GM12892 (cell line): ENCODE measurements around the gene KCTD20.
"Not testable (repeated sequence)": the region's sequence is repeated elsewhere in the genome, so short reads cannot be mapped to it uniquely, and the experiment has no call there.

Source experiments
- DNase-seq: peaks from one replicate; pipeline ENCODE4 v3.0.0; 2011; ENCODE audit not compliant: insufficient read length
- FAIRE-seq: peaks from 2 replicates; lab custom pipeline; 2011; peaks lifted over from hg19 to GRCh38; lab: Jason Lieb, UNC
- POLR2A ChIP-seq: IDR thresholded peaks from 2 replicates; pipeline ENCODE4 v1.6.1; 2011; ENCODE audit warnings: low read depth, low read length, control low read depth
- POLR2AphosphoS5 ChIP-seq: IDR thresholded peaks from 2 replicates; pipeline ENCODE4 v1.6.1; 2011; ENCODE audit warnings: low read depth, low read length, control low read depth
- TAF1 ChIP-seq: IDR thresholded peaks from 2 replicates; pipeline ENCODE4 v1.6.1; 2011; ENCODE audit warnings: low read depth, mild to moderate bottlenecking, control low read depth, low read length, borderline replicate concordance

Gene KCTD20

DNA sequence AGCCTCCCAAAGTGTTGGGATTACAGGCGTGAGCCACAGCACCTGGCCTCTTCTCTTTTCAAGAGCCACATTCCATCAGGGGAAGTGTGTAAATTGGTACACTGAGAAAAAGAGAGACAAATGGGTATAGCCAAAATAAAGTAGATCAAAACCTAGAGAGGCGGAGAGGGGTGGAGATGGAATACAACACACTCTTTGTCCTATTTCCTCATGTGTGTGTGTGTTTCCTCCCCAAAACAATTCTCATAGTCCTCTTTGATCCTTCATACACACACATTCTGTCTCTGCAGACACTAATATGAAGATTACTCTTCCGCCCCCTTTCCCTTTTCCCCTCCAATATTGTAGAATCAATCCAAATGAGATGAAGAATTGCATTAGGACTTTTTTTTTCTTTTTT, 16.2 kb upstream of the KCTD20 start:
- TF ChIP-seq TAF1: no peak
- no peak for TF ChIP-seq POLR2A
- TF ChIP-seq POLR2AphosphoS5: no peak
- FAIRE-seq (no peak), DNase-seq (no peak)

- FAIRE-seq: no peak
- DNase-seq: no peak
- TF ChIP-seq POLR2A (no peak), TAF1 (no peak), POLR2AphosphoS5 (no peak)
These were observed 13.9 kb upstream of the KCTD20 start for GRCh38 chr6:36428911-36429310.

DNA sequence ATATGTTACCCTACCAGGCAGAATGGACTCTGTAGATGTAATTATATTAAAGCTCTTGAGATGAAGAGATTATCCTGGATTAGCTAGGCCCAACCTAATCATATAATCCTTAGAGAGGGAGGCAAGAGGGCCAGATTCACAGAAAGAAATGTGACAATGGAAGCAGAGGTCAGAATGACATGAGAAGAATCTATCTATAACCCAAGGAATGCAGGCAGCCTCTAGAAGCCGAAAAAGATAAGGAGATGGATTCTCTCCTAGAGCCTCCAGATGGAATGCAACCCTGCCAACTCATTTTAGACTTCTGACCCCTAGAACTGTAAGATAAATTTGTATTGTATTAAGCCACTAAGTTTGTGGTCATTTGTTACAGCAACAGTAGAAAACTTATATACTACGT, 12.4 kb upstream of the KCTD20 start:
- FAIRE-seq (no peak), DNase-seq (no peak)
- TF ChIP-seq TAF1: no peak
- TF ChIP-seq POLR2A: no peak
- TF ChIP-seq POLR2AphosphoS5: no peak

- DNase-seq: no peak
- FAIRE-seq: peak; percentile 53
- TF ChIP-seq POLR2A (no peak), TAF1 (no peak), POLR2AphosphoS5 (no peak)
These were observed 11.6 kb upstream of the KCTD20 start for GRCh38 chr6:36431197-36431596.

- DNase-seq (no peak), FAIRE-seq (peak; percentile 76)
- TF ChIP-seq TAF1: no peak
- no peak for TF ChIP-seq POLR2AphosphoS5
- TF ChIP-seq POLR2A: no peak
These were observed 10.6 kb upstream of the KCTD20 start for GRCh38 chr6:36432151-36432671.

DNA sequence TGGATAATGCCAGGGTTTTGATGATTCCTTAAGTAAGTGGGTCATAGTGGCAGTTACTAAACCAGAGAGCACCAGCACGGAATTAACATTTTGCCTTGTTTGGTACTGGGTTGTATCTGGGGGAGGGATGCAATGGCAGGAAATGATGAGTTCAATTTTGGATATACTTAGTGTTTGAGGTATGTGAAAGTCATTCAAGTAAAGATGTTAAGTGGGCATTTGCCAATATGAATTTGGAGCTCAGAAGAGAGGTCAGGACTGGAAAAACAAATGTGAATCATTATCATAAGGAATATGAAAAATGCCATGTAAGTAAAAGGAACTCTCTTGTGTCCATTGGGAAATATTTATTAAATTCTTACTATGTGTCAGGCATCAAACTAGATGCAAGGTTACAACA, 6.3 kb upstream of the KCTD20 start:
- TF ChIP-seq POLR2AphosphoS5: no peak
- TF ChIP-seq TAF1: no peak
- TF ChIP-seq POLR2A: no peak
- peak; percentile 33 for FAIRE-seq

GRCh38 chr6:36441307-36441894, 1.4 kb upstream of the KCTD20 start:
- TF ChIP-seq POLR2A (peak; percentile 52; the same call in 1 of the 2 replicates), POLR2AphosphoS5 (no peak)
- DNase-seq (peak; percentile 67), FAIRE-seq (peak; percentile 94)

More for the DNA sequence above, 6.3 kb upstream of the KCTD20 start:
- no peak for DNase-seq

DNA sequence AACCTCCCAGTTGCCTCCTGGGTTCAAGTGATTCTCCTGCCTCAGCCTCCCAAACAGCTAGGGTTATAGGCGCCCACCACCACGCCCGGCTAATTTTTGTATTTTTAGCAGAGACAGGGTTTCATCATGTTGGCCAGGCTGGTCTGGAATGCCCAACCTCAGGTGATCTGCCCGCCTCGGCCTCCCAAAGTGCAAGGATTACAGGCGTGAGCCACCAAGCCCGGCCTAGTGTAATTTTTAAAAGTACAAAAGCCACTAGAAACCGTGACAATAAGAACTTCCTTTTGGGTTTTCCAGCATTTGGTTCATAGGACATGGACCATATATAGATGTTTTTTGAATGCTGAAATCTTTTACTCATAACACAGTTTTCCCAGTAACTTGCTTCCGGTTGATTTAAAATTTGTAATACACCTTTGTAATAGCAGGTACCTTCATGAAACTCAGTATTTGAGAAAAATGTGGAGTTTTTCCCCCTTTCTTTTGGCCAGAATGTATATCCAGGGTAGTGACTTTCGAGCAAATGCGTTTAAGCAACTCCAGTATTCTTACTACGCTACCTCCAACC, 613 bp upstream of the KCTD20 start:
- no peak for TF ChIP-seq POLR2AphosphoS5
- no peak for TF ChIP-seq TAF1
- TF ChIP-seq POLR2A: no peak
- FAIRE-seq (peak; percentile 21), DNase-seq (no peak)

DNA sequence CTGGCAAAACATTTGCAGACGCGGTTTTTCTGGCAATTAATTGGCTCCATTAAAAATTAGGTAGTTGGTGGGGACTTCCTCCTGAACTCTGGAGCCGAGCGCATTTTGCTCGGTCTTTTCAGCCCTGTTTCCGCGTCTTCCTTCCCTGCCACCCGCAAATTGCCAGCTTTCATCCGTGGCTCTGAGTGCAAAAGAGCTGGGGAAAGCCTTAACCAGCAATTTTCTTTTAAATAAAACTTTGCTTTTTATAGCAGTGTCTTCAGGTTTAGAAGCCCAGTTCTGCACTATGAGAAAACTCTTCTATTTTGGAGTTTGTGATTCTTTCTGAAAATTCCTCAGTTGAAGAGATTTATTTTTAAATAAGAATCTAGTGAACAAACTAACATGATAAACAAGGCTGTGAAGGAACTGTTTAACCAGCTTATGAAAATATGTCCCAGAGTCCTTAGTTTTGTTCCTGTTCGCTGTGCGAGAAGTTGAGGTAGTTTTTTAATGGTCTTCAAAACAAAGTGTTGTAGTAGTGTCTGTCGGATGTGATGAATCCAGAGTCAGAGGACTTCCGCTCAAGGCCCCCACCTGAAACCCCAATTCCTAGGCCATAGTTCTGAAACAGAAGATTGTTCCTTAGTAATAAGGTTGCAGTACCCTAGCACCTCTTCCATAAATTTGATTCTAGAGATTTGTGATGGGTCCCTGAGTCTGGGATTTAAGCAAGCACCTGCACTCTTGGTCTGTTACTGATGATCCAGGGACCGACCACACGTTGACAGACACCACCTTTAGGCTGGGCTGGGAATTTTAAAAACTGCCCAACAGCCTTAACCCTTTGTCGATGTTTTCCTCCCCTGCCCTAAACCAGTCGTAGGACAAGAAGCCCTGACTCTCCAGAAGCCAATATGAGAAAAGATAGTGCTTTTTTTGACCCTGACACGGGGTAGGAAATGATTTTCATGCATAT, 950 bp downstream of the KCTD20 start:
- FAIRE-seq (no peak), DNase-seq (no peak)

DNA sequence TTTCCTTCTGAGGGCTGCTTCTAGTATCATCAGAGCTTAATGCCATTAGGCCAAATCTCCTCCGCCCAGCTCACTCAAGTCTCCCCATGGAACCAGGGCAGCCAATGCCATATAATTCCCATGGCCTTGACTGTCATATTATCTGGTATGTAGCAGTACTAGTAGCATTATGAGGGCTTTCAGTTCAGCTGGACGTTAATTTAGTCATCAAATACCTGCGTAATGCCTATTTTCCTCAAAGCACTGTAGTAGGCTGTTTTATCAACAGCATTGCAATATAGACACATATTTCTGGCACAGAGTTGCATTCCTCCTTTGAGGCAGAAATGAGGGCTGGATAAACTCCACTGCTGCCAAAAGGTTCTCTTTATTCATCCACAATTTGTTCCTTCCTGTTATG, 1.7 kb downstream of the KCTD20 start:
- no peak for DNase-seq
- no peak for FAIRE-seq
- TF ChIP-seq POLR2A (no peak), TAF1 (no peak), POLR2AphosphoS5 (no peak)

More for the DNA sequence above, 950 bp downstream of the KCTD20 start:
- no peak for TF ChIP-seq POLR2A
- no peak for TF ChIP-seq TAF1
- no peak for TF ChIP-seq POLR2AphosphoS5

DNA sequence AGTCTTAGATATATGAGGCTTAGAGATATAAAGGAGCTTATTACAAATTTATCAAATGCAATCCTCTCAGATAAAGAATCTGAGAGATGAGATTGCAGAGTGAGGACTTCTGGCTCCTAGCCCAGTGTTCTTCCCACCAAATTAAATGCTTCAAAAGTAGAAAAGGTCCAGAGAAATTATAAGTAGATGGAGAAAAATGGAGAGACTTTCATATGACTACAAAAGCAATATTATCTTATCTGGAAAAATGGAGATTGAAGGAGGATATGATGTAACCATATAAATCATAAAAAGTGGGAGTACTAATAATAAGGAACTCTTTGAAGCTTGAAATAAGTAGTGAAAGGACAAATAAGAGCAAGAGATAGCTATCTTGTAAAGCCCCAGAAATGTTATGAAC, 2.8 kb downstream of the KCTD20 start:
- no peak for DNase-seq
- no peak for TF ChIP-seq TAF1
- TF ChIP-seq POLR2A: no peak
- no peak for TF ChIP-seq POLR2AphosphoS5
- no peak for FAIRE-seq

GRCh38 chr6:36449173-36449572, 6.4 kb downstream of the KCTD20 start:
- DNase-seq, FAIRE-seq: not testable (repeated sequence)

- FAIRE-seq, DNase-seq: not testable (repeated sequence)
These were observed 10.1 kb downstream of the KCTD20 start for GRCh38 chr6:36452897-36453296.
